Tibial artery (tissue), 4 donors: ENCODE data around the gene KLLN.
"Not testable (repeated sequence)": the region's sequence is repeated elsewhere in the genome, so short reads cannot be mapped to it uniquely, and the experiment has no call there.

Experiments
- DNase-seq, 2 donors: peaks; one replicate each; pipeline ENCODE4 v3.0.0-alpha.2; 2019
- H3K27ac ChIP-seq, 2 donors: fragments of 200-600 bp; sonication (generic) in 1 of 2; 1 replicate in 1 of 2; 2 replicates in 1 of 2; pipeline ENCODE4 v1.5.1; 2018 to 2019; ENCODE audit warnings: mild to moderate bottlenecking in 1 of 2
- H3K27me3 ChIP-seq, 2 donors: fragments of 200-600 bp; sonication (generic) in 1 of 2; one replicate each; pipeline versions ENCODE4 v1.5.1 to v1.6.0; 2016 to 2019
- H3K36me3 ChIP-seq, 3 donors: fragments of 200-600 bp; sonication (generic) in 2 of 3; one replicate each; pipeline ENCODE4 v1.5.1; 2016 to 2019; ENCODE audit warnings: mild to moderate bottlenecking in 2 of 3
- H3K4me1 ChIP-seq, 4 donors: fragments of 200-600 bp; sonication (generic) in 2 of 4; 1 replicate in 3 of 4; 2 replicates in 1 of 4; pipeline ENCODE4 v1.5.1; 2016 to 2019
- H3K4me3 ChIP-seq, 2 donors: fragments of 200-600 bp; sonication (generic) in 1 of 2; 1 replicate in 1 of 2; 2 replicates in 1 of 2; pipeline ENCODE4 v1.5.1; 2018 to 2019; ENCODE audit warnings: mild to moderate bottlenecking in 2 of 2
- H3K9me3 ChIP-seq, 3 donors: fragments of 200-600 bp; sonication (generic) in 1 of 3; one replicate each; pipeline ENCODE4 v1.5.1; 2016 to 2019
- CTCF ChIP-seq, 2 experiments: fragments of 200-600 bp in 1 of 2; fragments of 450-650 bp in 1 of 2; IDR thresholded peaks; one replicate each; pipeline ENCODE4 v1.5.1; 2017 to 2019; ENCODE audit warnings: antibody characterized with exemption in 2 of 2, mild to moderate bottlenecking in 1 of 2, moderate library complexity in 1 of 2
- intact Hi-C: fragments of 100-400 bp; cut with DNase I; formaldehyde crosslinking; loops from one replicate; pipeline ENCODE4 v1.15.0; 2023; ENCODE audit warnings: low total_unique reads

Gene KLLN

GRCh38 chr10:87868277-87868676 lies 4.9 kb upstream of the KLLN start:
- no peaks in the 10 kb centered on the region for H3K36me3 ChIP-seq
- no peak for TF ChIP-seq CTCF (IDR thresholded peaks at IDR 0.05)
- no peaks in the 10 kb centered on the region for H3K27me3 ChIP-seq
- peak overlapping the region; percentile 83 to 97 for H3K4me3 ChIP-seq
- H3K27ac ChIP-seq, result peak overlapping the region; percentile 83 to 100
- intact Hi-C loops, result loop anchor here (10.0 kb wide), 1 partner anchor 387 kb away; no protein-coding TSS in a partner anchor
- no peaks in the 10 kb centered on the region for H3K9me3 ChIP-seq
- peaks cover 0 to 51% (median 19%) of the 10 kb centered on the region in 4 donors for H3K4me1 ChIP-seq
- no peak for DNase-seq

DNA sequence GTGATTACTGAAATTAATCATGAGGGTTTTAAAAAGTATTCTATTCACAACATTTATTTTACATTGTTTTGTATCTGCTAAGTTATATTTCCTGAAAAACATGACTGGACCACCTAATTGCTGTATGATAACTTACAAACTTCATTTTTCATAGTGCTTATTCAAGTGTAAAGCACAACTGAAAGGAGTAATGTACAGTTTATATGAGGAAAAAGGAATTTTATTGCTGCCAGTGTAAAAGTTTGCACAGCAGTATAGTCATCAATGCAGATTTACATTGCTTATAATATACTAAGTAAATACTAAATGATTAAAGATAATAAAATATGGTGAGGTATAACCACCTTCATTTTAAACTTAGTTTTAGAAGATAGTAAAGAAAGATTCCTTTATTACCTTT lies 4.1 kb upstream of the KLLN start:
- TF ChIP-seq CTCF (IDR thresholded peaks at IDR 0.05), result no peak
- no peaks in the 10 kb centered on the region for H3K27me3 ChIP-seq
- H3K36me3 ChIP-seq, result no peaks in the 10 kb centered on the region
- H3K4me3 ChIP-seq, result peak overlapping the region; percentile 83 to 97
- H3K27ac ChIP-seq, result peak overlapping the region; percentile 83 to 100
- peaks cover 0 to 43% (median 14%) of the 10 kb centered on the region in 4 donors for H3K4me1 ChIP-seq
- H3K9me3 ChIP-seq, result no peaks in the 10 kb centered on the region
- intact Hi-C loops, result loop anchor here (10.0 kb wide), 1 partner anchor 387 kb away; no protein-coding TSS in a partner anchor
- DNase-seq, result no peak

GRCh38 chr10:87866412-87866974 lies 3.2 kb upstream of the KLLN start:
- Histone ChIP-seq H3K4me3 (peak overlapping the region; percentile 83 to 97), H3K27ac (peak overlapping the region; percentile 83 to 100), H3K4me1 (peaks cover 0 to 35% (median 12%) of the 10 kb centered on the region in 4 donors), H3K36me3 (no peaks in the 10 kb centered on the region), H3K27me3 (no peaks in the 10 kb centered on the region), H3K9me3 (no peaks in the 10 kb centered on the region)
- no peak for DNase-seq
- no peak for TF ChIP-seq CTCF (IDR thresholded peaks at IDR 0.05)
- intact Hi-C loops, result loop anchor here (10.0 kb wide), 1 partner anchor 388 kb away; no protein-coding TSS in a partner anchor

GRCh38 chr10:87865241-87865881 lies 2.0 kb upstream of the KLLN start:
- Histone ChIP-seq H3K27me3 (no peaks in the 10 kb centered on the region), H3K4me1 (peaks cover 0 to 33% (median 9%) of the 10 kb centered on the region in 4 donors), H3K4me3 (peak overlapping the region; percentile 83 to 97), H3K9me3 (no peaks in the 10 kb centered on the region), H3K36me3 (no peaks in the 10 kb centered on the region), H3K27ac (peak overlapping the region; percentile 83 to 100)
- intact Hi-C loops, result loop anchor here (10.0 kb wide), 1 partner anchor 389 kb away; no protein-coding TSS in a partner anchor
- DNase-seq, result no peak
- no peak for TF ChIP-seq CTCF (IDR thresholded peaks at IDR 0.05)

DNA sequence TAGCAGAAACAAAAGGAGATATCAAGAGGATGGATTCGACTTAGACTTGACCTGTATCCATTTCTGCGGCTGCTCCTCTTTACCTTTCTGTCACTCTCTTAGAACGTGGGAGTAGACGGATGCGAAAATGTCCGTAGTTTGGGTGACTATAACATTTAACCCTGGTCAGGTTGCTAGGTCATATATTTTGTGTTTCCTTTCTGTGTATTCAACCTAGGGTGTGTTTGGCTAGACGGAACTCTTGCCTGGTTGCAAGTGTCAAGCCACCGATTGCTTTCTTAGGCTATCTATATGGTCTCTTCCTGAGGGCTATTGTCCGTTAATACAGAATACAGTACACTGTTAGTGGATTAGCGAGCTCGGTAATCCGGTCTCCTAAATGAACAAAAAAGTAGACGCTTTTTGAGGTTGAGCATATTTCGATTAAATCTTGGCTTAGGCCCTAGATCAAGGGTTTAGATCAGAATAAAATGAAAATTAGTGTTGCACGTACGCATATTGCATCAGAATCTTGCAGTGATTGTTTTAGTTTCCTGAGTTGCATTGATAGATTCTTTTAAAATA lies 1.2 kb upstream of the KLLN start:
- H3K4me3 ChIP-seq, result peak overlapping the region; percentile 83 to 97
- H3K36me3 ChIP-seq, result no peaks in the 10 kb centered on the region
- no peaks in the 10 kb centered on the region for H3K27me3 ChIP-seq
- H3K9me3 ChIP-seq, result no peaks in the 10 kb centered on the region
- DNase-seq, result no peak
- peak overlapping the region; percentile 83 to 100 for H3K27ac ChIP-seq
- H3K4me1 ChIP-seq, result peaks cover 0 to 26% (median 8%) of the 10 kb centered on the region in 4 donors
- intact Hi-C loops, result loop anchor here (5.0 to 10.0 kb wide), 4 partner anchors 148 to 523 kb away; no protein-coding TSS in a partner anchor
- TF ChIP-seq CTCF (IDR thresholded peaks at IDR 0.05), result no peak

GRCh38 chr10:87863951-87864495 lies 690 bp upstream of the KLLN start:
- Histone ChIP-seq H3K27ac (peak overlapping the region; percentile 83 to 100), H3K4me3 (peak overlapping the region; percentile 83 to 97), H3K4me1 (peaks cover 0 to 21% (median 8%) of the 10 kb centered on the region in 4 donors)
- not testable (repeated sequence) for H3K36me3 ChIP-seq, H3K27me3 ChIP-seq, H3K9me3 ChIP-seq
- intact Hi-C loops, result loop anchor here (5.0 to 10.0 kb wide), 4 partner anchors 148 to 523 kb away; no protein-coding TSS in a partner anchor
- peak in 1 of 2 donors; percentile 68 for DNase-seq
